Measurements from ENCODE around the gene RPL14.
A peak's percentile ranks its signal among the peaks of the same experiment; 100 is the strongest.

The RPL14 gene

DNA sequence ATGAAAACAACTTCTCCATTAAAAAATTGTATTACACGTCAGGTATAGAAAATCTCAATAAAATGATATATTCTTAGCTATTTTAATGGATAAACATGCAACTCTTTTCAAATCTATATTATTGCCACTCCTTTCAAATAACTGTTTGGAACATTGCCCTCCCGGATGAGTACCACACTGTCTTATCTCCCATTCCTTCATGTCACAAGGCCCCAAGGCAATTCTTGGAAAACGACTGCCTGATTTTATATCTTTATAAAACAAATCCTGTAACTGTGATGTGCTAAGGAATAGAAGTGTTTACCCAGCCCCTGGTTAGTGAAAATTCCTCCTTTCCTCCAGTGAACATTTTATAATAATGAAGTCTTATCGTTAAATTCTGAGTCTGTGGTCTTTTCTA lies 13.6 kb downstream of the RPL14 start:
- no peak for DNase-seq (ENCODE audit: low read depth)

DNA sequence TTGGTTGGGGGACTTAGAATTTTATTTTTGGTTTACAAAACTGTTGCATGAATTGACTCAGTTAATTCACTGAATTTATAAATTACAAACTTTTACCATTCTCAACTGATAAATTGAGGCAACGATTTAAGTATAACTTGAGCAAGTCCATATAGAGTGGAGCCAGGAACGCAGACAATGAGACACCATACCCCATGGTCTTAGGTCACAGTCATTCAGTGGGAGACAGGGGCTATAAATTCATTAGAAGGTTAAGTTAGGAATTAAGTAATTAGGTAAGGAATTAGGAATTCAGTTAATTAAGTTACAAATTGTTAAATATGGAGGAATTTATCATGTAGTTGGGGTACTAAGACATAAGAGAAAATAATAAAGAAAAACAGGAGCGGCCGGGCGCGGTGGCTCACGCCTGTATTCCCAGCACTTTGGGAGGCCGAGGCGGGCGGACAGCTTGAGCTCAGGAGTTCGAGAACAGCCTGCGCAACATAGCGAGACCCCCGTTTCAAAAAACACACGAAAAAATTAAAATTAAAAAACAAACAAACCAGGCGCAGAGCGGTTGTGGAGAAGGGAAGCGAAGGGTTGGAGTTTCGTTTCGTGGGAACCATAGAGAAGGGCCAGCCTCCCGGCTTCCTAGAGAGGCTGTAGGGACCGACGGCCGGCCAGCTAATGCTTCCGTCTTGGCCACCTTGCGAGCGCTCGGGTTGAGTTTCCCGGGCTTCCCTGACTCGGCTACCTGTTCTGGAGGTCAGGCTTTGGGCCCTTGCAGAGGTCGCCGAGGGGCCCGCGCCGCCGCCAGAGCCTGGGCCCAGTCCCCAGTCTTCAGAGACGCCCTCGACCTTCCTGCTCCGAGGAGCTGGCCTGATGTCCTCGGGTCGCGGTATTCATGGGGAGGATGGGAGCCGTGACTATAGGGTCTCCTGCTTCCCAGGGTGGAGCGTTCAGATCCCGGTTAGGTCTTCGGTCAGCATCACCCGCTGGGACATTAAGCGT lies 19.6 kb downstream of the RPL14 start, which contains the start of gene ZNF619:
ZNF619 (plus strand) TSS at position 645 of the 993 bp plus-strand sequence. CDS start 858 bp downstream, outside the sequence.
- DNase-seq (ENCODE audit: low read depth), result peak; percentile 81
- TF ChIP-seq, protein P1, sequence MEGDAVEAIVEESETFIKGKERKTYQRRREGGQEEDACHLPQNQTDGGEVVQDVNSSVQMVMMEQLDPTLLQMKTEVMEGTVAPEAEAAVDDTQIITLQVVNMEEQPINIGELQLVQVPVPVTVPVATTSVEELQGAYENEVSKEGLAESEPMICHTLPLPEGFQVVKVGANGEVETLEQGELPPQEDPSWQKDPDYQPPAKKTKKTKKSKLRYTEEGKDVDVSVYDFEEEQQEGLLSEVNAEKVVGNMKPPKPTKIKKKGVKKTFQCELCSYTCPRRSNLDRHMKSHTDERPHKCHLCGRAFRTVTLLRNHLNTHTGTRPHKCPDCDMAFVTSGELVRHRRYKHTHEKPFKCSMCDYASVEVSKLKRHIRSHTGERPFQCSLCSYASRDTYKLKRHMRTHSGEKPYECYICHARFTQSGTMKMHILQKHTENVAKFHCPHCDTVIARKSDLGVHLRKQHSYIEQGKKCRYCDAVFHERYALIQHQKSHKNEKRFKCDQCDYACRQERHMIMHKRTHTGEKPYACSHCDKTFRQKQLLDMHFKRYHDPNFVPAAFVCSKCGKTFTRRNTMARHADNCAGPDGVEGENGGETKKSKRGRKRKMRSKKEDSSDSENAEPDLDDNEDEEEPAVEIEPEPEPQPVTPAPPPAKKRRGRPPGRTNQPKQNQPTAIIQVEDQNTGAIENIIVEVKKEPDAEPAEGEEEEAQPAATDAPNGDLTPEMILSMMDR (IDR thresholded peaks at IDR 0.05; ENCODE audit: low read length, missing control alignments), result no peak
- H3K4me3 ChIP-seq (replicated peaks; ENCODE audit: low read depth, low read length), result peak within 1 kb of the TSS; percentile 87

More for the DNA sequence above, 13.6 kb downstream of the RPL14 start:
- TF ChIP-seq, protein P1 (IDR thresholded peaks at IDR 0.05; ENCODE audit: low read length, missing control alignments), result no peak
- H3K4me3 ChIP-seq (replicated peaks; ENCODE audit: low read depth, low read length), result no peak overlapping the region

DNA sequence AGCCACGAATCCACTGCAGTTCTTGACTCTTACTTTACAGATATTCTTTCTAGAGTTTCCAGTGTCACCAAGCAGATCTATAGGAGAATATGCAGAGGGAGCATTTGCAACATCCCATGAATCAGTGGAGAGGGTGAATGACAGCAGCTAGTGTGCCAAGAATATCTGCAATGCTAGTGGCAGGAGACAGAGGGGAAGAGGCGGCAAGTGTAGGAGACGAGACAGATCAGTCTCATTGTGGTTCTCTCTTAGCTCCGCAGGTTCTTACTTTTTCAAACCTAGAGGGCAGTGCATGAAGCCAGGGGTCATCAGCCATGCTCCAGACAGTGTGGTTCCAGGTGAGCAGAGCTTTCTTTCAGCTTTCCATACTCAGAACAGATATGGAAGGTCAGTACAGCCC lies 20.5 kb downstream of the RPL14 start:
- DNase-seq (ENCODE audit: low read depth), result peak; percentile 11
- H3K4me3 ChIP-seq (replicated peaks; ENCODE audit: low read depth, low read length), result peak overlapping the region; percentile 87
- TF ChIP-seq, protein P1 (IDR thresholded peaks at IDR 0.05; ENCODE audit: low read length, missing control alignments), result no peak

DNA sequence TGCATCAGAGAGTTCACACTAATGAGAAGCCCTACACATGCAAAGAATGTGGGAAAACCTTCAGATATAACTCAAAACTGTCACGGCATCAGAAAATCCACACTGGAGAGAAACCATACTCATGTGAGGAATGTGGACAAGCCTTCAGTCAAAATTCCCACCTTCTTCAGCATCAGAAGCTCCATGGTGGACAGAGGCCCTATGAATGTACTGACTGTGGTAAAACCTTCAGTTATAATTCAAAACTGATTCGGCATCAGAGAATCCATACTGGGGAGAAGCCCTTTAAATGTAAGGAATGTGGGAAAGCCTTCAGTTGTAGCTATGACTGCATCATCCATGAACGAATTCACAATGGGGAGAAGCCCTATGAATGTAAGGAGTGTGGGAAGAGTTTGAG lies 30.0 kb downstream of the RPL14 start:
- no peak for DNase-seq (ENCODE audit: low read depth)
- TF ChIP-seq, protein P1 (IDR thresholded peaks at IDR 0.05; ENCODE audit: low read length, missing control alignments), result no peak
- no peak overlapping the region for H3K4me3 ChIP-seq (replicated peaks; ENCODE audit: low read depth, low read length)

DNA sequence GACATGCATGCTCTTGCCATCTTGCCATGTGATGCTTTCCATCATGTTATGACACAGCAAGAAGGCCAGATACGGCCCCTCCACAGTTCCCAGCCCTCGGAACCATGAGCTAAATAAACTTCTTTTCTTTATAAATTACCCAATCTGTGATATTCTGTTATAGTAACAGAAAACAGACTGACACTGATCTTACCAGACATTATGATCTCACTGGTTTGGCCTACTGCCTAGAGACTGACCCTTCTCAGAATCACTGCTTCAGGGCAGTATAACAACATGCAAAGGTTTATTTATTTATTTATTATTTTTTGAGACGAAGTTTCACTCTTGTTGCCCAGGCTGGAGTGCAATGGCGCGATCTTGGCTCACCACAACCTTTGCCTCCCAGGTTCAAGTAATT lies 33.8 kb downstream of the RPL14 start:
- TF ChIP-seq, protein P1 (IDR thresholded peaks at IDR 0.05; ENCODE audit: low read length, missing control alignments), result no peak
- H3K4me3 ChIP-seq (replicated peaks; ENCODE audit: low read depth, low read length), result no peak overlapping the region
- peak; percentile 29 for DNase-seq (ENCODE audit: low read depth)

DNA sequence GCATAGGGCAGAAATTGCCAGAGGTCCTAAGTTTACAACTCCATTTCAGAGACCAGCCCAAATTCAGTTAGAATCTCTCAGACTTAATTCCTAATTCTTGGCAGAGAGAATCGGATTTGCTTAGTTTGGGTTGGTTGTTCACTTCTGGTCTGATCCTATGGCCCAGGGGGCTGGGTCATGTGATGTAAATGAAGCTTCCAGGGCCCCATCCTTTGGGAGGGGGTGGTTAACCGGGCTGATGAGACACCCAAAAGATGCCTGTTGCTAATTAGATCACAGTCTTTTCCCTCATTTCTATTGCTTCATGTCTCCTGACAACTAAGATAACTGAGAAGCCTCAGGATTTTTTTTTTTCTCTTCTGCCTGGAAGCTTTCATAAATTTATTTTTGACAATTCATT lies 37.6 kb downstream of the RPL14 start:
- no peak for DNase-seq (ENCODE audit: low read depth)
- TF ChIP-seq, protein P1 (IDR thresholded peaks at IDR 0.05; ENCODE audit: low read length, missing control alignments), result no peak
- H3K4me3 ChIP-seq (replicated peaks; ENCODE audit: low read depth, low read length), result no peak overlapping the region
